HG03571 (cell line): ENCODE data around the gene NR3C1.
"Not testable (repeated sequence)": the region's sequence is repeated elsewhere in the genome, so short reads cannot be mapped to it uniquely, and the experiment has no call there.

Source experiments
- ATAC-seq: cut with Tn5 transposase; IDR thresholded peaks from one replicate; pipeline ENCODE4 v1.9.1; 2021; ENCODE audit not compliant: unreplicated experiment

NR3C1 gene

GRCh38 chr5:143340891-143341685, 62.4 kb downstream of the NR3C1 start:
- ATAC-seq, result no peak

- no peak for ATAC-seq
Observed at GRCh38 chr5:143338658-143339366, 64.7 kb downstream of the NR3C1 start.

GRCh38 chr5:143337946-143338345, 65.5 kb downstream of the NR3C1 start:
- ATAC-seq, result no peak

- no peak for ATAC-seq
Observed at GRCh38 chr5:143336485-143336884, 67.0 kb downstream of the NR3C1 start.

GRCh38 chr5:143334903-143335302, 68.6 kb downstream of the NR3C1 start:
- no peak for ATAC-seq

GRCh38 chr5:143334380-143334779, 69.1 kb downstream of the NR3C1 start:
- not testable (repeated sequence) for ATAC-seq

- ATAC-seq, result no peak
Observed at GRCh38 chr5:143331956-143332355, 71.5 kb downstream of the NR3C1 start.

GRCh38 chr5:143329843-143330242, 73.6 kb downstream of the NR3C1 start:
- ATAC-seq, result no peak

GRCh38 chr5:143328589-143329220, 74.8 kb downstream of the NR3C1 start:
- ATAC-seq, result no peak

- ATAC-seq, result not testable (repeated sequence)
Observed at GRCh38 chr5:143325086-143325485, 78.4 kb downstream of the NR3C1 start.

GRCh38 chr5:143322931-143323630, 80.4 kb downstream of the NR3C1 start:
- not testable (repeated sequence) for ATAC-seq

- no peak for ATAC-seq
Observed at GRCh38 chr5:143322176-143322575, 81.3 kb downstream of the NR3C1 start.

- ATAC-seq, result no peak
Observed at GRCh38 chr5:143319437-143320227, 83.9 kb downstream of the NR3C1 start.

- ATAC-seq, result no peak
Observed at GRCh38 chr5:143318833-143319232, 84.7 kb downstream of the NR3C1 start.

- no peak for ATAC-seq
Observed at GRCh38 chr5:143318270-143318669, 85.2 kb downstream of the NR3C1 start.

- ATAC-seq, result no peak
Observed at GRCh38 chr5:143316844-143317631, 86.4 kb downstream of the NR3C1 start.

- no peak for ATAC-seq
Observed at GRCh38 chr5:143316337-143316736, 87.1 kb downstream of the NR3C1 start.

- ATAC-seq, result no peak
Observed at GRCh38 chr5:143315929-143316328, 87.6 kb downstream of the NR3C1 start.

GRCh38 chr5:143315214-143315613, 88.3 kb downstream of the NR3C1 start:
- no peak for ATAC-seq

GRCh38 chr5:143314659-143315058, 88.8 kb downstream of the NR3C1 start:
- ATAC-seq, result no peak
